ENCODE results near the gene PRUNE2. TPM values are rescaled to one million over a fixed set of nuclear protein-coding genes. Genes with fewer than 3 reads are reported as not detected.

PRUNE2 gene
- total RNA-seq, 1 donor from 2014 or later: 0.63 TPM

GRCh38 chr9:76720245-76720644 lies 185.7 kb downstream of the PRUNE2 start:
- H3K4me3 ChIP-seq (ENCODE audit: low read depth, low read length): no peak overlapping the region
- no peak for DNase-seq (ENCODE audit: low read depth)
- TF ChIP-seq, protein P1, sequence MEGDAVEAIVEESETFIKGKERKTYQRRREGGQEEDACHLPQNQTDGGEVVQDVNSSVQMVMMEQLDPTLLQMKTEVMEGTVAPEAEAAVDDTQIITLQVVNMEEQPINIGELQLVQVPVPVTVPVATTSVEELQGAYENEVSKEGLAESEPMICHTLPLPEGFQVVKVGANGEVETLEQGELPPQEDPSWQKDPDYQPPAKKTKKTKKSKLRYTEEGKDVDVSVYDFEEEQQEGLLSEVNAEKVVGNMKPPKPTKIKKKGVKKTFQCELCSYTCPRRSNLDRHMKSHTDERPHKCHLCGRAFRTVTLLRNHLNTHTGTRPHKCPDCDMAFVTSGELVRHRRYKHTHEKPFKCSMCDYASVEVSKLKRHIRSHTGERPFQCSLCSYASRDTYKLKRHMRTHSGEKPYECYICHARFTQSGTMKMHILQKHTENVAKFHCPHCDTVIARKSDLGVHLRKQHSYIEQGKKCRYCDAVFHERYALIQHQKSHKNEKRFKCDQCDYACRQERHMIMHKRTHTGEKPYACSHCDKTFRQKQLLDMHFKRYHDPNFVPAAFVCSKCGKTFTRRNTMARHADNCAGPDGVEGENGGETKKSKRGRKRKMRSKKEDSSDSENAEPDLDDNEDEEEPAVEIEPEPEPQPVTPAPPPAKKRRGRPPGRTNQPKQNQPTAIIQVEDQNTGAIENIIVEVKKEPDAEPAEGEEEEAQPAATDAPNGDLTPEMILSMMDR (conservative IDR thresholded peaks at IDR 0.05; ENCODE audit: low read depth, low read length): no peak

- H3K4me3 ChIP-seq (ENCODE audit: low read depth, low read length): no peak overlapping the region
- TF ChIP-seq, protein P1 (conservative IDR thresholded peaks at IDR 0.05; ENCODE audit: low read depth, low read length): no peak
- no peak for DNase-seq (ENCODE audit: low read depth)
Measured at GRCh38 chr9:76718166-76718565, 187.7 kb downstream of the PRUNE2 start.

GRCh38 chr9:76717613-76718012 lies 188.3 kb downstream of the PRUNE2 start:
- H3K4me3 ChIP-seq (ENCODE audit: low read depth, low read length): no peak overlapping the region
- TF ChIP-seq, protein P1 (conservative IDR thresholded peaks at IDR 0.05; ENCODE audit: low read depth, low read length): no peak
- no peak for DNase-seq (ENCODE audit: low read depth)

- TF ChIP-seq, protein P1 (conservative IDR thresholded peaks at IDR 0.05; ENCODE audit: low read depth, low read length): no peak
- DNase-seq (ENCODE audit: low read depth): no peak
Measured at GRCh38 chr9:76717176-76717575, 188.7 kb downstream of the PRUNE2 start.

DNA sequence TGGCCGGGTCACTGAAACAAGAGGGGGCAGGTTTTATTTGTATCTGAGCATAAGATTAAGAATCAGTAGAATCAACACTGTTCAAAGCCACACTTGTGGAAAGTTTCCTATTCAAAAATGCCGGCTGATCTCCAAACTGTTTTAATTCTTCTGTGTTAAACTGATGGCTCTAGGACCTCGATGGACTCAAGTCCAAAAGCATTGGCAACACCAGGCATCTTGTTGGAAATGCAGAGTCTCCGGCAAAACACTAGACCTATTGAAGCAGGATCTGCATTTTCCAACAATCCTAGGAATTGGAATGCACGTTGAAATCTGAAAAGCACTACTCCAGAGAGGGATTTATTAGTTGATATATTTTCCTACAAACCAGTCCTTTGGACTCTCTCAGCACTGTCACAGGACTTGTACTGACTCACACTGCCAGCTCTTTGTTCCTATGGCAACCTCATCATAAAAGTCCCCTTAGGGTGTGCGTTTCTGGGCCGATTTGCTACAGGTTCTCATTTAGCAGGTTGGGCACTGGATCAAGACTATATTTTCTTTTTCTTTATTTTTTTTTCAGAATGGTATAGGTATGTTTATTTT lies 189.7 kb downstream of the PRUNE2 start:
- TF ChIP-seq, protein P1 (conservative IDR thresholded peaks at IDR 0.05; ENCODE audit: low read depth, low read length): no peak
- no peak overlapping the region for H3K4me3 ChIP-seq (ENCODE audit: low read depth, low read length)
- no peak for DNase-seq (ENCODE audit: low read depth)

More at GRCh38 chr9:76717176-76717575, 188.7 kb downstream of the PRUNE2 start:
- no peak overlapping the region for H3K4me3 ChIP-seq (ENCODE audit: low read depth, low read length)

GRCh38 chr9:76713381-76713780 lies 192.5 kb downstream of the PRUNE2 start:
- H3K4me3 ChIP-seq (ENCODE audit: low read depth, low read length): no peak overlapping the region
- TF ChIP-seq, protein P1 (conservative IDR thresholded peaks at IDR 0.05; ENCODE audit: low read depth, low read length): no peak
- no peak for DNase-seq (ENCODE audit: low read depth)

DNA sequence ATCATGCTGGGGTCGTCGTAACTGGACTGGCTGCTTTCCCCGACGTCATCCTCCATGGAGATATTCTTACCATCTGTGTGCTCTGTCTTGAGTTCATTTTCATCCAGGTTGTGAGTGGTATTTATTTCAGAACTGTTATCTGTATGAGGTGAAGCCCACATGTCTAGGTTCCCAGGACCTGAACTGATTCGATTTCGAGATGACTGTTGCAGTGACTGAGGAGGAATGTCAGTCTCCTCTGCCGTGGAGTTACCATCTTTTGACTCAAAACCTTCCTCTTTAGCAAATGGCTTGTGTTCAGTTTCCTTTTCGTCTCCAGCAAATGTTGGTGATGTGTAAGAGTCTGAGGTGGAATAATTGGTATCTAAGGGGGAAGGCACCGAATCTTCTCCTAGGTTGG lies 196.9 kb downstream of the PRUNE2 start:
- TF ChIP-seq, protein P1 (conservative IDR thresholded peaks at IDR 0.05; ENCODE audit: low read depth, low read length): no peak
- no peak overlapping the region for H3K4me3 ChIP-seq (ENCODE audit: low read depth, low read length)
- DNase-seq (ENCODE audit: low read depth): no peak

All from epithelial cell of proximal tubule (primary cell).